GM19463 (cell line): ENCODE results near the gene ASIC4.

Source experiments
- ATAC-seq: cut with Tn5 transposase; IDR thresholded peaks from one replicate; pipeline ENCODE4 v1.9.1; 2021; ENCODE audit warnings: mild to moderate bottlenecking, moderate library complexity; ENCODE audit not compliant: unreplicated experiment

Gene ASIC4

GRCh38 chr2:219512524-219513216 lies 1.6 kb upstream of the ASIC4 start:
- no peak for ATAC-seq

- ATAC-seq = no peak
Observed at GRCh38 chr2:219513787-219514186, 495 bp upstream of the ASIC4 start.

DNA sequence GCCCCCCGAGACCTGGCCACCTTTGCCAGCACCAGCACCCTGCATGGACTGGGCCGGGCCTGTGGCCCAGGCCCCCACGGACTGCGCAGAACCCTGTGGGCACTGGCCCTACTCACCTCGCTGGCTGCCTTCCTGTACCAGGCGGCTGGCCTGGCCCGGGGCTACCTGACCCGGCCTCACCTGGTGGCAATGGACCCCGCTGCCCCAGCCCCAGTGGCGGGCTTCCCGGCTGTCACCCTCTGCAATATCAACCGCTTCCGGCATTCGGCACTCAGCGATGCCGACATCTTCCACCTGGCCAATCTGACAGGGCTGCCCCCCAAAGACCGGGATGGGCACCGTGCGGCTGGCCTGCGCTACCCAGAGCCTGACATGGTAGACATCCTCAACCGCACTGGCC lies 554 bp downstream of the ASIC4 start:
- no peak for ATAC-seq

DNA sequence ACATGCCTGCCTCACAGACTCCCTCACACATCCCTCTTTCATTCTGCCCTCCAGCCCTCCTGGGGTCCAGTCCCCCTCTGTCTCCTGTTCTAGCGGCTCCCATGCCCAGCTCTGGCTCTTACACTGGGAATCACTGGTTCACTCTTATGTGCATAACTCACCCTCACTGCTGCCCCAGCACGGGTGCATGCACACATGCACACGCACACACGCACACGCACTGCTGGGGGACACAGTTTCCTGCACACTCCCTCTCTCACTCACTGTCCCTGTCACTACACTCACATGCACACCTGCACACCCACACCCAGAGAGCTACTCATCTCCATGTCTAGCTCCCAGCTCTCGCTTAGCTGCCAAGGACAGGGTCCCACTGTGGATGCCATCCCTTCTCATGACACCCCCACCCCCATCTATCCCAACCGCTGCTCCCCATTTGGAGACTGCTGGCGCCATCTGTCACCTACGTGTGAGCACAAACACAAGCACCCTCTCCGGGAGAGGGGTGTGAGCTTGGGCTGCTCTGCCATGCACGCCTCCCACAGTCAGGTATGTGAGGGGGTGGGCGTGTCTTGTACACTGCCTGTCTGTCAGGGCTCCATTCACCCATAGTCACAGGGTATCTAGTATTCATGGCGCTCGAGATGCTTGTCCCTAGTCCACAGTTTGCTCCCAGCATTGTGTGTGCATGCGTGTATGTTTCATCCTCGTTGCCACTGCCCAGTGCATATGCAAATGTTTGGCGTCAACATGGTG lies 1.8 kb downstream of the ASIC4 start:
- ATAC-seq = no peak

GRCh38 chr2:219516888-219517287 lies 2.6 kb downstream of the ASIC4 start:
- ATAC-seq = no peak

DNA sequence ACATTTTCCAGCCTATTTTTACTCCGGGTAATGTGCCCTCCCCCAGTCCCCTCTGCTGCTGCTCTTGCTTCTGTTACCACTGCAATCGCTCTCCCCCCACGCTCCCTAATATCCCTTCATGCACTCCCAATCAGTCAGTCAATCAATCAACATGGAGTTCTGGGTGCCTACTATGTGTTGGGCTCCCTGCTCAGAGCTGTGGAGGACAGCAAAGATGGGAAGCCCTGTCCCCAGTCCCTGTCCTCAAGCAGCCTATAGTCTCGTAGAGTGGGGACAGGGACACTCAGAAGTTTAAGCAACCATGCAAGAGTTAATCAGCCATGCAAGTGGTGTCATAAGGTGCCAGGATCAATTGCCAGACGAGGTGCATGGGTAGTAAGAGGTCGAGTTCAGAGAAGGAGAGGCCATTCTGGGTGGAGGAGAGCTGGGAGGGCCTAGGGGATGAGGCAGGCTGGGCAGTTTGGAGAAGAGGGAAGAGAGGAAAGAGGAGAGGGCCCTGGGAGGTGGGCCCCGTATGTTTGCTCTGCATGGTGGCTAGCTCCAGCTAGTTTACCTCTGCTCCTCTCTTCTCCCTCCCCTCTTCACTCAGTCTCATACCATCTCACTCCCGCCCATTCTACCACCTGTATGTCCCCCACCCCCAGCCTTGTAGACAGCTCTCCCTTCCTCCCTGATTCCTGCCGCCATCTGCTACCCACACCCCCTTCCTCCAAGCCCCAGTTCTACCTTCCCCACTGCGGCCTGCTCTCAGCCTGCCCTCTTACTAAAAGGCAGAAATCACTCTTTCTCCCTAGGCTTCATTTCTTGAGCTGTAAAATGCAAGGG lies 3.9 kb downstream of the ASIC4 start:
- no peak for ATAC-seq

- no peak for ATAC-seq
Observed at GRCh38 chr2:219519526-219519916, 5.2 kb downstream of the ASIC4 start.

- ATAC-seq = no peak
Observed at GRCh38 chr2:219520079-219520478, 5.8 kb downstream of the ASIC4 start.

- no peak for ATAC-seq
Observed at GRCh38 chr2:219521066-219521880, 7.0 kb downstream of the ASIC4 start.

DNA sequence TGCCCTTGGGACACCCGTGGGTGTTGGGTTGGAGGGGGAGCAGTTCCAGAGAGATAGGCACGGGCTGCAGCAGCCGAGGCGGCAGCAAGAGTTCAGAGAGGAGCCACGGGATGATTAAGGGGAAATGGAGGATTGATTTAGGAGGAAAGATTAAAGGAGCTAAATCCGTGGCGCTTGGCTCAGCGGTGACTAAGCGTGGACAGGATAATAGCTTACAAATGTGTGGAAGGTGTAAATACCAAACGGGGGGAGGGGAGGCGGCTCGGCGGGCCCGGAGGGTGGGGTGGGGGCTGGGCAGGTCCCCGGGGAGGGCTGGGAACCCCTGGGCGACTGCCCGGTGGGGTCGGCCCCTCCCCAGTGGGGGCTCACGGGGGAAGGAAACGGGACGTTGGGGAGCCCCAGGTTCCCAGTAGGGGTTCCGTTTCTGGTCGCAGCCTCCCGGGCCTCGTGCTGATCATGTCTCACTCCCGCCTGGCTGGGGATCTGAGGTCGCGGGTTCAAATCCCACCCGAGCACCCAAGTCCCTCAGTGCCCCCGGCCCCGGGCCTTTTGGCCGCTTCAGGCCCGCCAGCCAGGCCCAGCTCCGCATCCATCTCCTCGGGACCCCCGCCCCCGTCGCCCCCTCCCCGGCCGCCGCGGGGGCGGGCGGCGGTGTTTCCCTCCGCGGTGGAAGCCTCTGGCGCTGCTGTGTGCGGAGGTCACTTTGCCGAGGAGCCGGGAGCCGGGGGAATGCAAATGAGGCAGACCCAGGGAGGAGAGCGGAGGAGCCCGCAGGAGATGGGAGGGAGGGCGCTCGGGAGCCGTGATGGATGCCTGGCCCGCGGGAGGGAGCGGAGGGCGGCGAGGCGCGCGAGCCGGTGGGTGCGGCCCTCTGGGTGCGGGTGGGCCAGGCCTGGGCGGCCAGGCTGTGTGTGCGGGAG lies 8.1 kb downstream of the ASIC4 start:
- no peak for ATAC-seq

GRCh38 chr2:219523031-219523671 lies 8.9 kb downstream of the ASIC4 start:
- no peak for ATAC-seq

DNA sequence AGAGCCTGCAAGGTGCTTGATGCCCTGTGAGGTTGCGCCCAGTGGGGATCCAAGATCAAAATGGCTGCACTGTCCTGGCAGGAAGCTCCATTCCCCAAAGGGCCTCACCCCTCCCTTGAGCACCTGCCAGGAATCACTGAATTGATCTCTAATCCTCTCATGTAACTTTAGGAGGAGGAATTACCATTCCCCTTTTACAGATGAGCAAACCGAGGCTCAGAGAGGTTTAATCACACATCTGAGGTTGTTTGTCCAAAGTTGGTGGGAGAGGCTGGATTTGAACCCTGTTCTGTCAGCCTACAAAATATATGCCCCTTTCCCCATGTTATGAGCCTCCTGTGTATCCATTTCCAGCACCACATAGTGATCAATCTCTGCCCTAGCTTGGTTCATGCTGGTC lies 10.5 kb downstream of the ASIC4 start:
- ATAC-seq = no peak

GRCh38 chr2:219525533-219526232 lies 11.4 kb downstream of the ASIC4 start:
- ATAC-seq = no peak

DNA sequence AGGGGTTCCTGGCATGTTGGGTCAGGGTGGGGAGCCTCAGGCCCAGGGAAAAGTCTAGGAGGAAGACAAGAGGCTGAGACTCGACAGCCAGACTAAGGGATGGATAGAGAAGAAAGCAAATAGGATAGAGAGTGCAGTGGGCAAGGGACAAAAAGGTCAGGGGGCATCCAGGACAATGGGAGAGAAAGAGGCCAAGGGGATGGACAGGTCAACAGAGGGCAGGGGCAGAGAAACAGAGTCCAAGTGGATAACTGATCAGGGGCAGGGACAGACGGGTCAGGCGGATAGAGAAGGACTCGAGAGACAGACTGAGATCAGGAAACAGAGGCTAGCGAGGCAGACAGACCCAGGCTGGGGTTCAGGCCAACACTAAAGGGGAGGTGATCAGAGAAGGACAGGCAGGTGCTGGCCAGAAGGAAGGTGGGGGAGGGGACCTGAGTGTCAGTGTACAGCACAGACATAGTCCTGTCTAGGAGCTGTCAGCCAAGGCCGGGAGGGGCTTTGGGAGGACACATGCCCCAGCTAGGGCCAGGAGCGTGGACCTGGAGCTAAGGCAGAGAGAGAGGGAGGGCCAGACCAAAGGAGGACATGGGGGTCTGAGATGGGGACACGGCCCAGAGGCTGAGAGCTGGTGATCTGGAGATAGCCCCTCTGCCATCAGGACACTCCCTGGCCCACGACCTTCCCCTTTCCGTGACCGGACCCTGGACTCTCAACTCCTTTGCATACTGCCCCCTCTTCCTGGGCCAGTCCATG lies 12.2 kb downstream of the ASIC4 start:
- no peak for ATAC-seq

DNA sequence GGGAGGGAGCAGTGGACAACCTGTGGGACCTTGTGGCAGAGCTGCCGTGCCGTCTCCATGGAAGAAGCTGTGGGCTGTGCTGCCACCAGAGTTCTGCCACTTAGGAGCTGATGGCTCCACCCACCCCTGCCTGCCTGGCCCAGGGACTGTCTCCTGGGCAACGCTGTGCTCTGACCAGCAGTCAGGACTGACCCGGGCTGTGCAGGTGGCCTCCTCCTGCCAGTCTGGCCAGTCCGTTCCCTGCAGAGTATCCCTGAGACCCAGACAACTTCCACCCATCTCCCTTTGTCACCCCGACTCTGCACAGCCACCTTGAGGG lies 12.8 kb downstream of the ASIC4 start:
- ATAC-seq = no peak

DNA sequence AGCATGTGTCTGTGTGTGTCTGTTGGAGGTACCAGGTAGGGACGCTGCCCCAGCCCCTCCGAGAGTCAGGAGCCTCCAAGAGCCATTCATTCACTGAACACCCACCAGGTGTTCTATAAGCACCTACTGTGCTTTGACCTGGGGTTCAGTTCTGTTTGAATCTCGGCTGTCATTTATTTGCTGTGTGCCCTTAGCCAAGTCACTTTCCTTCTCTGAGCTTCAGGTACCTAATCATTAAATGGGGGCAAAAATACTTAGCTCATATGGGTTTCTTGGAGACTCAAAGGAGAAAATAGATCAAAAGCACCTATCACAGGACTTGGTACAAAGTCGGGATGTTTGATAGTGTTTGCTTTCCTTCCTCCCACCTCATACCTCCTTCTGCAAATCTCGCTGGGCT lies 13.2 kb downstream of the ASIC4 start:
- ATAC-seq = no peak

DNA sequence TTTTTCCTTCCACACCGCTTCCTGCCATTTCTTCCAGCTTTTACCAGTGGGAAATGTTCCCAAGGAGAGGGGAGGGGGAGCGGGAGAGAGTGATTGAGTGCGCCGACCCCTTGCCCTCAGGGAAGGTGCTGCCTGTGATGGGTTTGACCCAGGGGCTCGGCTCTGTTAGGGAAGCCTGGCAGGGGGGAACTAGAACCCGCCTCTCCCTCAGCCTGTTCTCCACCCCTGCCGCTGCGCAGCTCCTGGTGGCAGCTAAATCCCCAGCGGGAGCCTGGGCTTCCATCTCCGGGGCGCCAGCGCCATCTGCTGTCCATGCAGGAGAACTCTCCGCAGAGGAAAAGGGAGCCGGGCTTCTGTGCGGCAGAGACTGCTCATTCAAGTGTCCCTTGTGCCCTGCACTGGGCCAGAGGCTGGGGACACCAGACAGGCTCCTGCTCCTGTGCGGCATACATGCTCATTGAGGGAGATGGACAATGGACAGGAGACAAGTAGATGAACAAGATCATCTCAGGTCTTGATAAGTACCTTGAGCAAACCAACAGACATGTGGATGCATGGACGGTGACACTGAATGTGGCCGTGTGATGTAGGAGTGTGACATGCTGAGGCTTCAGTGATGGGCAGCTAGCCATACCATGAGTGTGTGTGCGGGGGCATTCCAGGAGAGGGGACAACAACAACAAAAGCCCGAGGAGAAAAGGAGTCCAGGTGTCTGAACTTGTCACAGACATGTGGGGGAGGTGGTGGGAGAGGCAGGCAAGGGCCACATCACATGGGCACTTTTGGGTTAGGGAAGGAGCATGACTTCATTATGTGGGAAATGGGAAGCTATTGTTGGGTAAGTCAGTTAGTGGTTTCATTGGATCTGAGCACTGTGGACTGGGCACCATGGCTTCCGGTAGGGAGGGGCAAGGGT lies 16.0 kb downstream of the ASIC4 start:
- peak; percentile 92 for ATAC-seq
